ENCODE results near the gene LEF1.
"Not testable (repeated sequence)": the region's sequence is repeated elsewhere in the genome, so short reads cannot be mapped to it uniquely, and the experiment has no call there.

The LEF1 gene

DNA sequence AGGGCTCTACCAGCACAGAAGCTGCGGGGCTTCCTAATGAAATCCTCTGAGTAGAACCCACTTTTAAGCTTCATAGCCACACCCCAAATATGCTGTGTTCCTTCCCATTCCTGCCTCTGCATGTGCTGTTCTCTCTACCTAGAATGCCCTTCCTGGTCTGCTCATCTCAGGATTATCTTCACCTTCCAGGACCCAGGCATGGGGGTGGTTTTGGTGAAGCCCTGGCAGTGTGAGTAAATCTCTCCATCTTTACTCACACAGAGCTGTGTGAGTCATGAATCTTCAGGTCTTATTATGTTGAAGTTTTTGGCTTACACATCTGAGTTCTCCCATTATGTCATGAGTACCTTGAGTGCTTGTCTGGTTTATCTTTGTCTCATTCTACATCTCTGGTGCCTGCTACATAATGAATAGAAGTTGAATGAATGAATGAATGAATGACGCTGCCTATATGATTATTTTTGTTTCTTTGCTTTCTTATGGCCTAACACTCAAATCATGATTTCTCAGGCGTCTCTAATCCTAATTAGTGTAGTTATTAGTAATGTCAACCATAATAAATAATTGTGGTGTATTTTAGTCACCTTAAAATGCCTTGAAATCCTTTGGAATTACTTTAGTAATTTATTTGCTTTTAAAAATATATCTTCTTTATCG is 137.2 kb downstream of the LEF1 start:
- DNase-seq (ENCODE audit: low spot score): no peak

DNA sequence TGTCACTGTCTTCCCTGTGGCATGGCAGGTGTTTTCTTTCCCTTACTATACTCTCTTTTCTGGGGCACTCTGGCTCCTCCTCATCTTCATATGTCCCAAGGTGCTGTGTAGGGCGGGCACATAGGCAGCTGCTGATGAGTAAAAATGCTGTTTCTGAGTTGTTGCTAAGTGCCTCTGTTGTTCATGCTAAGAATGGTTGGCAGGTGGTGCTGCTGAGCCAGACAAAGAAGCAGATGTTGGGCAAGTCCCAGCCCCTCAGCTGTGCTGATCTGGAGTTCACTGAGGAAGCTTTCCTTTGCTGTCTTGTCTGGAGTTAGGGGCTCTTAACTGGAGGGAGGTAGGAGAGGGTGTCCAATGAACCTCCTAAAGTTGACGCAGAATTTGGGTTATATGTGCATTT is 138.4 kb downstream of the LEF1 start:
- DNase-seq (ENCODE audit: low spot score): peak; percentile 58

DNA sequence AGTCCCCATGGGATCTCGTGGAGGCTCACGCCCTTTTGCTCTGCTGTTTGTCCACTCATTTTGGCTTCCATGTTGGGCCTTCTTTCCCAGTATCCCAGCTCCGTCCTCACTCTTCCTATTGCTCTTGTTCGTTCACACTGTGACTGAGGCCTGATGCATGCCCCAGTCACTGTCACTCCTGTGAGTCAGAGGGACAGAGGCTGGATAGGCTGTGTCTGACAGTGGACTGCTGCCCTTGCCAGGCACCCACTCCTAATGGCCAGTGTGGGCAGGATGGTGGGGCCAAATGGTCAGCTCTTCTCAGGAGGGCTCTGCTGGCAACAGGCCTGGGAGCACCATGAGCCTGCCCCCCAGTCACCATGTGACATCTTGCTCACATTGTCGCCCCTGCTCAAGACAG is 139.0 kb downstream of the LEF1 start:
- no peak for DNase-seq (ENCODE audit: low spot score)

DNA sequence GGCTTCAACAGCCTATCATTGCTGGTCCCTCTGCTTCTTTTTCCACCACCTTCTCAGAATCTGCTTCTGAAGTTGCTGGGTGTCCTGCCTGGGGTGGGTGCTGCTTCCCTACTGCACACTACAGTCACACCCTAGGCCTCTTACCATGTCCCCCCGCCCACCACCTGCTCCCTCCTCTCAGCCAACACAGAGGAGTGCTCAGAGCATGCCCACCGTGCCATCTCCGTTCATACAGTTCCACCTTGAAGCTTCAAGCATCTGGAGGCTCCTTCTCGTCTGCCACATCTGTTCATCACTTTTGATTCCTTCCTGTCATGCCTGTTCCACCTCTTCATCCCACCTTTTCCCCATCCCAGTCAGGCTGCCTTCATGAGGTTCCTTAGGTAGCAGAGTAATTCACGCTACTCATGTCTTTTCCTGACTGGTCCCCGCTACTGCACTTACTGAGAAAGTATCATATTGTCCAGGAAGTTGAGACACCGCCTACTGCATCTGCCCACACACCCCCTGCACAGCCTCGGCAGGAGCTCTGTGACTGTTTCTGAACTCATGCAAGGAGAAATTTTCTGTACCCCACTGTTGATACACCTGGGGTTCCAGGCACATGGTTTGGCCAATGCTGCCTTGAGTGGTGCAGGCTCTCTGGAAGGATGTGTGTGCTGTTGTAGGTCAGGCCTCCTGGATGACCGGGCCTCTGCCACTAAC is 139.6 kb downstream of the LEF1 start:
- DNase-seq (ENCODE audit: low spot score): no peak

DNA sequence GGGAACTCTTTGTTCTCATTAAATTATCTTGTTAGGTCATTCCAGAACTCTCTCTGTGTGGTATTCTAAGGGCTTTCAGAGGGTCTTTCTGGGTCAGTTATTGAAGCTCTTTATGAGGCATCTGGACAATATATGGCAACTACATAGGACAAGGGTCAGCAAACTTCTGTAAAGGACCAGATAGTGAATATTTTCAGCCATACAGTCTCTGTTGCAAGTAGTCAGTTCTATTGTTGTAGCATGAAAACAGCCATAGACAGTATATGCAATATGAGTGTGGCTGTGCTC is 143.9 kb downstream of the LEF1 start:
- no peak for DNase-seq (ENCODE audit: low spot score)

DNA sequence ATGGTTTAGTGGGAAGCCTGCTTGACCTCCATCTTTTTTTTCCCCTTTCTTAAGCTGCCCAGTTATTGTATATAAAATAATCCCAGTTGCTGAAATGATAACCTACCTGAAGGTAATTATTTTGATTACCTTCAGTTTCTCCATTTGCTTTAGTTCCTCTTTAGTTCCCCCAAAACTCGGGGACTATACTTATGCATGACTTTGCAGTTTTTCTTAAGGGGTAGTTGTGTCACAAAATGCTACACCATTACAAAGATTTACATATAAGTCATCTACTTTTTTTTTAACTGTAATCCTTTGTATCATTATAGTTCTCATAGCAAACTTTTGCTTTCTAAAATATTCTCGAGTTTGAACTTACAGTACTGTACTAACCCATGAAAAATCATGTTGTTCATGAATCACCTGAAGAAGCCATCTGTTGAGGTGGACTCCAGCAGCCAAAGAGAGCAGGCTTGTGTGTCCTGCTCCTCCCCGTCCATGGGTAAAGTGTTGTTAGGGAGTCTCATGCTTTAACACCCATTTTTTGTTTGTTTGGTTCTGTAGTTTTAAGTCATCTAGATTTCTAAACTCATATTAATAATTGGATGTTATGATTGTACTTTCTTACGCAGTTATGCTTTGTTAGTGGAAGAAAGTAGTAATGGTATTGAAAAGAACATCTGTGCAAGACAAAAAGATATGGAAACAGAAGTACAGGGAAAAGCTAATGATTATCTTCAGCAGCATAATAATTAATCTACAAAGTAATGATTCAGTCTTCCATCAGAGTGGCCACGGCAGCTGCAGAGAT is 144.5 kb downstream of the LEF1 start:
- DNase-seq (ENCODE audit: low spot score): no peak

DNA sequence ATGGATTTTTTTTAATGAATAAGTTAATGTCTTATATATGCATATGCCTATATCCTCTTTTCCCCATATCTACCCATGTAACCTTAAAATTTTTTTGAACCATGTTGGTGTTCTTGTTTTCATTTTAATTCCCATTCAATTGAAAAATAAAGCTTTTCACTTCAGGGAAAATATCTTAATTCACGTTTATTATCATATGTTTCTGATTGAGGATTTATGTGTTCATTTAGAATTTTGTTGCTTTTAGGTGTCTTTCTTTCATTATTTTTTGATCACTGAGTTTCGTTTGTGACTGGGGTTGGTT is 149.9 kb downstream of the LEF1 start:
- no peak for DNase-seq (ENCODE audit: low spot score)

DNA sequence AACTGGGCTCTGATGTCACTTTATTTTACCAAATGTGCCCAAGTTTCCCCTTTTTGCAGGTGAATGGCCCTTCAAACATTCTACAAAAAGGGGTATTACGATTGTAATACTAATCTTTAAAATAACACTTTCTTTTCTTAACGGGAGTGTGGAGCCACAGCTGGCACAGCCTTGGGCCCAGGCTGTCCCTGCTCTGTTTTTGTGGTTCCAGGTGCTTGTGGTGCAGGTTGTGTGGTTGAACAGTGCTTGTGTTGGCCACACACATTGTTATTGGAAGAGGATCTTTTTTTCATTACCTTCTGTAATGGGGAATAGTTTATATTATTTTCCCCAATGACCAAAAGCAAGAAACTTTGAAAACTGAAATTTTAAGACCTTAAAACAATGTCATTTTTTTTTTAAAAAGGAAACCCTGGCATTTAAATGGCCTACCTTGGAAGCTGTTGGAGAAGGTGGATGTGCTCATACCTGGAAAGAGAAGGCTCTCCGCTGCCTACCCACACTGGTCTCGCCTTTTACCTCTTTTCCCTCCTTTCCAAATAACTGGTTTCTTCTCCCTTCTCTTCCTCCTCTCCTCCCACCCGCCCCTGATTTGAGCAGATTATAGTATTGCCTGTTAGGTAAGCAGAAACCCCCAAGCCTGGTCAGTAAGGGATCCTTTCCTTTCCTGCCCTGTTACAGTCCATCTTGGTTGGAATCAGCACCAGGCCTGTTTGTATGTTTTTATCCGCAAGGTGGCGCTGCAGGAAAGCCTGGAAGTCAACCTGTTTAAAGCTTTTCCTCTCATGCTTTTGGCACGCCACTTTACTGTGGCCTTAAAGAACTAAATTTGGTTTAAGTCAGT is 150.5 kb downstream of the LEF1 start:
- peak; percentile 86 for DNase-seq (ENCODE audit: low spot score)

DNA sequence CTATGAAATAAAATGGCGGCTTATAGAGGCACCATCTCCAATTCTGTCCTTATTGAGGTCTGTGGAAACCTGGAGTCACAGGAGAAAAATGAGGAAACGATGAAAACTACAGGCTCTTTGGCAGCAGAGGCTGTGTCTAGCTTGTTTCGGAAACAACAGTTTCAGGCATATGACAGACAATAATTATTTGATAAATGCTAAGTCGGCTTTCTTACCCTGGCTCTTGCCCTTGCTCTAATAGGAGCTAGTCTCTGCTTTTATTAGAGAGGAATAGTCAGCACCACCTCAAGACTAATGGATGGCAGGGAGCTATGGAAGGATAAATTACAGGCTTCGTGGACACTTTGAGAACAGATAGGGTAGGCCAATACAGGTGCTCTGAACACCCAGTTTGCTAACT is 154.8 kb downstream of the LEF1 start:
- no peak for DNase-seq (ENCODE audit: low spot score)

DNA sequence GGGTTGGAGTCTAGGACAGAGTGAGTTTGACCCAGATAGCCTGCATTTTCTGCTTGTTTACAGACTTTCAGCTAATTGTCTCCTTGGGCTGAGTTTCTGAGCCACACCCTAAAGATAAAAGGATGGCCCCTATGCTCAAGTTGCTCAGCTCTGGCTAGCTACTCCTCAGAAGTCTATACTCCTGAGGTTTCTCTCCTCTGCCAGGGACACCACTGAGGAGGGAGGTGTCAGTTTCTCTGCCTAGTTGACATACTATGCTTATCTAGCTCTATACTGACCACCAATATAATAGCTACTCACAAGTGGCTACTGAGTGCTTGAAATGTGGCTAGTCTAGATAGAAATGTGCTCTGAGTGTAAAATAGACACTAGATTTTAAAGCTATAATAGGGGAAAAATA is 155.4 kb downstream of the LEF1 start:
- DNase-seq (ENCODE audit: low spot score): no peak

DNA sequence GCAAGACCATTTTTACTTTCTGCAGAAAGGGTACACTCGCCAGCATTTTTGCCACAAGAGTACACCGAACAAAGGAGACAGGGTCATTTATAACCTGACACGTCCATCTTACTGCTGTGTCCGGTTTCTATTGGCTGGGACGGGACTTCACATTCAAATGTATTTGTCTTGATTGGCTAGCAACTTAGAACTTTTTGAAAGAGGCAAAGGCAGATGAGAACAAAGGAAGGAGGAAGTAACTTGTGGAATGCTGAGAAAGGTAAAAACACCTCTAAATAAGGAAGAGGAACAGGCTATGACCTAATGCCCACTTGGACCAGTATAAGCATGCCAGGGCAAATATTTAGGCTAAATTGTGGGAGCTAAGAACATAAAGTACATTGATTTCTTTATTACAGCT is 156.3 kb downstream of the LEF1 start:
- DNase-seq (ENCODE audit: low spot score): not testable (repeated sequence)

DNA sequence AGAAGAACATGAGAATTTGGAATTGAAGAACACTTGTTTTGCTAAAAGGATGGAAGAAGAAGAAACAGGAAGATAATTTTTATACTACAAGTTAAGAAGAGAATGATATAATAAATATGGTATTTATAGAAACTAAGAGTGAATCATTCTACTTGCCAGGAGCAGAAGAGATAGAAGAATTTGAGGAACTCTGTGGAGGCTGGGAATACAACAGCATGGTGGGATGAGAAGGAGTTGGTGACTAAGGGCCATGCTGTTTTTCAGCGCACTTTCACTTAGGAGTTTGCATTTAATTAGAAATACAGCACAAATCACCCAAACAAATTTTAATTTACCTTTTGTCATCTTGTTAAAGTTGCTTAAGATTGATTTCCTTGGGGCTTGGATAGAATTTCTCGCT is 158.6 kb downstream of the LEF1 start:
- DNase-seq (ENCODE audit: low spot score): no peak

DNA sequence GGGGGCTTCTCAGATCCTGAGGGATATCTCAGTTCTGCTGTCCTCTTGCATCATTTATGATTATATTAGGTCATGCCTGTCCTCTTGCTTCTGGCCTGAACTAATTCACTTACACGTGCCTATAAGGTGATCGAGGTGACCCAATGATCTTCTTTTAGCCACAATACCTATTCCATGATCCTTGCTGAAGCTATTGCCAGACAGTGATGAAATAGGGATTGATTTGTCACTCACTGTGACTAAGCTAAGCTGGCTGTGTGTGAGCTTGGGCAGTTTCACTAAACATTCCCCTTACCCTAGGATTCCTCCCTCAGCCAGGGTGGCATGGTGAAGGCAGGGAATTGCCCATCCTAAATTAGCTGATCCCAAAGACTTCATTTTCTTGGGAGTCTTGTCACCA is 160.0 kb downstream of the LEF1 start:
- DNase-seq (ENCODE audit: low spot score): no peak

DNA sequence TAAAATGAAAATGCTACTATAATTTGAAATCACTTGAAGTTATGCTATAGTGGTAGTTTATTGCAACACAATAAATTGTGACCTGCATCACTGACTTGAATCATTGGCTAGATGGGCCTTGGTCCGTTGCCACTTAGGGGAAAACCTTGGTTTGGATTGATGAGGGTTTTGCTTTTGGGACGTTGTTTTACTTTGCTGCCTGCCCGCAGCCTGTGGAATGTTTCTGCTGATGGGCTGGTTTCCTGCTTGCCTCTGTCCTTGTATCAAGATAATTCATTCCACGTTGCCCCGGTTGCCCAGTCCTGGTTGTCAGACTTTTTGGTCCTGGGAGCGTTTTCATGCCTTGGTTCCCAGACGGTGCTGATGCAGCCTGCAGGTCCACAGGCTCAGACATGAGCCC is 160.7 kb downstream of the LEF1 start:
- no peak for DNase-seq (ENCODE audit: low spot score)

DNA sequence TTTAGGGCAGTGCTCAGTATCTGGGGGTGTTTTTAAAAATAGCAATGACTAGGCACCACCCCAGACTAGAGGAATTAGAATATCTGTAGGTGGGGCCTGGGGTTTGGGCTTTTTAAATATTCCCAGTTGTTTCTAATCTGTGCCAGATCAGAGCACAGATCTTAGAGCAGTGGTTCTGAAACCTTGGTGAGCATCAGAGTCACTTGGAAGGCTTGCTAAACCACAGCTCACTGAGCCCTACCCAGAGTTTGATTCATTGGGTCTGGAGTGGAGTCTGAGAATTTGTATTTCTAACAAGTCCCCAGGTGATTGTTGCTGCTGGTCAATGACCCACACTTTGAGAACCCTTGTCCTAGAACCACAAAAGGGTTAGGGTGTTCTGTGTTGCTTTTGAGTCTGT is 162.4 kb downstream of the LEF1 start:
- DNase-seq (ENCODE audit: low spot score): no peak

DNA sequence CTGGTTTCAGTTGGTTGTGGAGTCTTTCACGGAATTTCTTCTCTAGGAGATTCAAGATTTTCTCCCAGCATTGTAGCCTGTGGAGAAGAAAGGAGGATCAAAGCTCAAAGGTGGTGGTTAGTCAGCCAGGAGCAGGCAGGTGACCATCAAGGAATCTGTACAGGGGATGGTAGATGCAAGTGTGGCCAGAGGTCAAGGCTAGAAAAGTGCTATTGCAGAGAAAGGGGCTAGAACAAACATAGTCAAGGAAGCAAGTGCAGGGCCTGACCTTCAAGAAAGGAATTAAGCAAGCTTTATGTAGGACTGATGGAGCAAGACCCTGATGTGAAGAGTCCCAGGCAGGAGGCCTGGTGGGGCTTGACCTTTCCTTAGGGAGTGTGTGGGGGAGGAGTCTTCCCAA is 162.9 kb downstream of the LEF1 start:
- DNase-seq (ENCODE audit: low spot score): no peak

DNA sequence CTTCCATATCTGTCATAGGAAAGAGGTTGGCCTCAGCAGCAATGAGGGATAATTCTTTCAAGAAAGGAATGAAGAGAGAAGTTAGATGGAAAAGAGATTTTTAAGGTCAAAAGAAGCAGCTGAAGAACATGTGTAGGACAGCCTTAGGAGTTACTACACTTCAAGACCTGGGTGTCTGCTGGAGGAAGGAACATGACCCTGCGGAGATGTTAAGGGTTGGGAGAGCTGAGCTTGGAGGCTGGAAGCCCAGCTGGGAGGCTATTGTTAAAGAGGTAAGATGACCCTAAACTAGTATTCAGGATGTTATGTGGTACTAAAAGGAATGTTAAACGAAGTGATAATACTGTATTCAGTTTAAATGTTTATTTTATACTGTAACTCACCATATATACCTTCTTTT is 164.1 kb downstream of the LEF1 start:
- no peak for DNase-seq (ENCODE audit: low spot score)

DNA sequence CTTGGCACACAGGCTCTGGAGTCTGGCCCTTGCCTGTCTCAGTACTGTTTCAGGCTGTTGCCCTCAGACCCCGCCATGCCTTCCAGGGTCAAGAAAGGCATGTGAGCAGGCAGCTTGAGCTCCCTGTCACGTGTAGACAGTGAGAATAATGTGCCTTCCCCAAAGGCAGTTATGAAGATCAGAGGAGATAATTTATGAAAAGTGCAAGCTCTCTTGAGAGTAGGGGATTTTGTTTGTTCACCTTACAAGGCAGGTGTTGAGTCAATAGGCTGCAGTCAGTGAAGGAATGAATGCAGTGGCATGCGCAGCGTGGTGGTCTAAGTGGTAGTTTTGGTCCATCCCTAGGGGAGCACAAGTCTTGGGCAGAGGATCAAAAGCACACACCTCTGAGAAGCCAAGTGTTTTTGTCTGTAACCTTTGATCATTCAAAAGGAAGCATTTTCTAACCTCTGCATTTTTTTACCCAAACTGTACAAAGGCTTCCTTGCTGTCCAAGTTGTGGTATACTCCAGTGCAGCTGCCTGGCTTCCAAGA is 164.7 kb downstream of the LEF1 start:
- no peak for DNase-seq (ENCODE audit: low spot score)

DNA sequence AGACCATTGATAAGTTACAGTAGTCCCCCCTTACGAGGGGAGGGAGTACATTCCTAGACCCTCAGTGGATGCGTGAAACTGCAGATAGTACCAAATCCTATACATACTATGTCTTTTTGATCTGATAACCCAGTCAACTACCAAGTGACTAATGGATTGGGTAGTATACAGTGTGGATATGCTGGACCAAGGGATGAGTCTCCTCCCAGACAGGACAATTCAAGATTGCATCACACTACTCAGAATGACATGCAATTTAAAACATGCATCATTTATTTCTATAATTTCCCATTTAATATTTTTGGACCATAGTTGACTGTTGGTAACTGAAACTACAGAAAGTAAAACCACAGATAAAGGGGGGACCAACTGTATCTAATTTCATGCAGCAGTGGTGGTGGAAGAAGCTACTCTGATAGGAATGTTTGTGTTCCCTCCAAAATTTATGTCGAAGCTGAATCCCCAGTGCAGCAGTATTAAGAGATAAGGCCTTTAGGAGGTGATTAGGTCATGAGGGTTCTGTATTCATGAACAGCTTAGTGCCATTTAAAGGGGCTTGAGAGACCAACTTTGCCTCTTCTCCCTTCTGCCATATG is 167.1 kb downstream of the LEF1 start:
- no peak for DNase-seq (ENCODE audit: low spot score)

DNA sequence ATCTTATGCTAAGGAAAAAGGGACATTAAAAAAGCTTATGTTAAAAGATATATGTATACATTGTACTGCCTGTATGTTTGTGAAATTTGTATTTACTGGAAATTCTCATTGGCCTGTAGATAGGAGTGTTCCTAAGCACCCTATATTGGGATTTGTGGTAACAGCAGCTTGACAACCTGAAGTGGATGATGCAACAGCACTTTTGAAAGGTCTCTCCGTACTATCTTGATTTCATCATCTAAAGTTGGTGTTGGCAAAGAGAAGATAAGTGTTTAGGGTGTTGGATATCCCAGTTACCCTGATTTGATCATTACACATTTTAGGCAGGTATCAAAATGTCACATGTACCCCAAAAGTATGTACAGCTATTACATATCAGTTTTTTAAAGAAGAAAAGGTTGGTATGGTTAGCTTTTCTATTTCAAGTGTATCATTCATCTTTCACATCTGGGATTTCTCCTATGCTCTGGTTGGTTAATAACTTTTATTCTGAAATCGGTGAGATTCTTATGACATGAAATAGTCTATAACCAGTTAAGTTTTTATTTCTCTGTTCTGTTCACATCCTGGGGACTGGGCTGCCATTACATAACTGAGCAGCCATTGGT is 168.7 kb downstream of the LEF1 start:
- DNase-seq (ENCODE audit: low spot score): no peak

DNA sequence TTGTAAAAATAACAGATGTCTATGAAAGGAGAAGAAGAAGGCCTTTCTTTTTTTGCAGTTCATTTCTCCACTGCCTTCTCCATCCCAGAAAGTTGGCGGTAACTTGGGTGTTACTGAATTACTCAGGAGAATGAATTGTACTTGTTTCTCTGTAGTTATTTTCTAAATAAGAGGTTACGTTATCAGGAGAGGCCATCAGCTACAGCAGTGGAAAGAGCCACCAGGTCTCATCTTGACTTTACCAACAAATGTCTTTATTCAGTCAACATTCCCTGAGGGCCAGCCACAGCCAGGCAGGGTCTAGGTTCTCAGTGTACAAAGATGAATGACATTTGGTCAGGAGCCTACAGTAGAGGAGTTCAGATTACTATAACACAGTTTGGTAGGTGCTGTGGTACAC is 170.9 kb downstream of the LEF1 start:
- DNase-seq (ENCODE audit: low spot score): no peak
